ENCODE results near the gene DCD.
"Not testable (repeated sequence)": the region's sequence is repeated elsewhere in the genome, so short reads cannot be mapped to it uniquely, and the experiment has no call there.

DNA sequence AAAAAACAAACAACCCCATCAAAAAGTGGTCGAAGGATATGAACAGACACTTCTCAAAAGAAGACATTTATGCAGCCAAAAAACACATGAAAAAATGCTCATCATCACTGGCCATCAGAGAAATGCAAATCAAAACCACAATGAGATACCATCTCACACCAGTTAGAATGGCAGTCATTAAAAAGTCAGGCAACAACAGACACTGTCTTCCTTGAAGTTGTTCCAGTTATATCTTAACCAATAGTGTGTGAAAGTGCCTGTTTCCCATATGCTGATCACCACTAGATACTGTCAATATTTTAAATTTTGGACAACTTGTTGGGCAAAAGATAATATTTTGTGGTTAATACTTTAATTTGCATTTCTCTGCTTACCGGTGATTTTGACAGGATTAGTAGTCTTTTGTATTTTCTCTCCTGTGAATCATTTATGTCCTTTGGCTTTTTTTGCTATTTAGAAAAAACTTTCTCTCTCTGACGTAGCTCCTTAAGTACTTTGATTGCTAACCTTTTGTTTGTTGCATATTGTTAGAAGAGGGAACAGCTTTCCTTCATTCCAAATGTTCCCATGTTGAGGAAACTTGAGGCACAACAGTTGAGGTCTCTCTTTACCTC is 17.0 kb upstream of the DCD start:
- TF ChIP-seq, protein P1, sequence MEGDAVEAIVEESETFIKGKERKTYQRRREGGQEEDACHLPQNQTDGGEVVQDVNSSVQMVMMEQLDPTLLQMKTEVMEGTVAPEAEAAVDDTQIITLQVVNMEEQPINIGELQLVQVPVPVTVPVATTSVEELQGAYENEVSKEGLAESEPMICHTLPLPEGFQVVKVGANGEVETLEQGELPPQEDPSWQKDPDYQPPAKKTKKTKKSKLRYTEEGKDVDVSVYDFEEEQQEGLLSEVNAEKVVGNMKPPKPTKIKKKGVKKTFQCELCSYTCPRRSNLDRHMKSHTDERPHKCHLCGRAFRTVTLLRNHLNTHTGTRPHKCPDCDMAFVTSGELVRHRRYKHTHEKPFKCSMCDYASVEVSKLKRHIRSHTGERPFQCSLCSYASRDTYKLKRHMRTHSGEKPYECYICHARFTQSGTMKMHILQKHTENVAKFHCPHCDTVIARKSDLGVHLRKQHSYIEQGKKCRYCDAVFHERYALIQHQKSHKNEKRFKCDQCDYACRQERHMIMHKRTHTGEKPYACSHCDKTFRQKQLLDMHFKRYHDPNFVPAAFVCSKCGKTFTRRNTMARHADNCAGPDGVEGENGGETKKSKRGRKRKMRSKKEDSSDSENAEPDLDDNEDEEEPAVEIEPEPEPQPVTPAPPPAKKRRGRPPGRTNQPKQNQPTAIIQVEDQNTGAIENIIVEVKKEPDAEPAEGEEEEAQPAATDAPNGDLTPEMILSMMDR (IDR thresholded peaks at IDR 0.05), result not testable (repeated sequence)
- TF ChIP-seq POLR2A (IDR thresholded peaks at IDR 0.05), result not testable (repeated sequence)
